ENCODE measurements around the gene EEF1AKMT2.

EEF1AKMT2 gene

DNA sequence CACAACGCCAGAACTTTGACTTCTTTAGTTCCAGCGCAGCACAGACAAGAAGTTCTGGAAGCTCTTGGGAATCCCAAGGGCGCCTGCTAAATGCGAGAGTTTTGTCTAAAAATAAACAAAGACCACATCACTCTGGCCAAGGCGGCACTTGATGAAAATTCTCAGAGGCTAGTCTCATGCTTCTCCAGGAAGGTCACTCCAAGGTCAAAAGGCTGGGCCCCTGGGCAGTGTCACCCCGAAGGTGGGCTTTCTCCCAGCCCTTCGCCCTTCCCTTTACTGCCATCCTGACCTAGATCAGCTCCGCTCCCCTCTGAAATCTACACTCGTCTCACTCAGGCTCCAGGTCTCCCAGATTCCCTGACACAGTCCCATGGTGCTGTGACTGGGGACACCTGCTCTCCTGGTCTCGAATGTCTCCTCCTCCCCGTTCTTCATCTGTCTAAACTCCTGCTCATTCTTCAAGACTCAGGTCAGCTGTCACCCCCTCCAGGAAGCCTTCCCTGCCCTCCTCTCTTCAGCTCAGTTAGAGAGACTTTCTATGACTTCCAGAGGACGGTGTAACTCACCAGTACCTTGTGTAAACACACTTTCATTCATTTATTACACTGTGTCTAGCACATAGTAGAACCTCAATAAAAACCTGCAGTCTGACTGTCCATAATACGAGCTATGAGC, 58.0 kb downstream of the EEF1AKMT2 start:
- TF ChIP-seq, protein P1, sequence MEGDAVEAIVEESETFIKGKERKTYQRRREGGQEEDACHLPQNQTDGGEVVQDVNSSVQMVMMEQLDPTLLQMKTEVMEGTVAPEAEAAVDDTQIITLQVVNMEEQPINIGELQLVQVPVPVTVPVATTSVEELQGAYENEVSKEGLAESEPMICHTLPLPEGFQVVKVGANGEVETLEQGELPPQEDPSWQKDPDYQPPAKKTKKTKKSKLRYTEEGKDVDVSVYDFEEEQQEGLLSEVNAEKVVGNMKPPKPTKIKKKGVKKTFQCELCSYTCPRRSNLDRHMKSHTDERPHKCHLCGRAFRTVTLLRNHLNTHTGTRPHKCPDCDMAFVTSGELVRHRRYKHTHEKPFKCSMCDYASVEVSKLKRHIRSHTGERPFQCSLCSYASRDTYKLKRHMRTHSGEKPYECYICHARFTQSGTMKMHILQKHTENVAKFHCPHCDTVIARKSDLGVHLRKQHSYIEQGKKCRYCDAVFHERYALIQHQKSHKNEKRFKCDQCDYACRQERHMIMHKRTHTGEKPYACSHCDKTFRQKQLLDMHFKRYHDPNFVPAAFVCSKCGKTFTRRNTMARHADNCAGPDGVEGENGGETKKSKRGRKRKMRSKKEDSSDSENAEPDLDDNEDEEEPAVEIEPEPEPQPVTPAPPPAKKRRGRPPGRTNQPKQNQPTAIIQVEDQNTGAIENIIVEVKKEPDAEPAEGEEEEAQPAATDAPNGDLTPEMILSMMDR (IDR thresholded peaks at IDR 0.05), result no peak

DNA sequence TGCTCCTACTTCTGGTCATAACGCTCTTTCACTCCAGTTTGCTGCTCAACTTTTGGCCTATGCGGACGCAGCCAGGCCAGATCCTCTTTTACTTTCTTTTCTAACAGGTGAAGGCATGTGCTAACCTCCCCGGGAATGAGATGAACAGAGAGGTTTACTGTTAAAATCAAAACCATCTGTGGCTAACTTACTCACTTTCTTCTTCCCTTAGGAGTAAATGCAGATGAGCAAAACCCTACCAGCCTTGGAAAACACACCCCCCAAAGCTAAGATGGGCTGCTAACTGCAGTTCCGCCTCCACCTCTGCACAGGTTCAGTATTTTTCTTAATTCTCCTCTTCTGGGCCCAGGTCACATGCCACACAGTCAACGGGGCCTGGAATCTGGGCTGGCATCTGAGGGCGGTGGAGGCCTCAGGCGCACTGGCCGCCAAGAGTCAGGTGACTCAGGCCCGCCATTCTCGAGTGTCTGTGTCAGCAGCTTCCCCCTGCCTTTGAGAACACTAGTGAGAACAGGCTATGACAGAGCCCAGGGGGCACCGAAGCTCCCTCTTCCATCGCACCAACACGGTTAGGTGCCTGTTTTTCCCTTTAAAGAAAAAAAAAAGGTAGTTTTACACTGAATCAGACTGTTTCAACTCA, 58.6 kb downstream of the EEF1AKMT2 start:
- TF ChIP-seq, protein P1 (IDR thresholded peaks at IDR 0.05), result no peak

DNA sequence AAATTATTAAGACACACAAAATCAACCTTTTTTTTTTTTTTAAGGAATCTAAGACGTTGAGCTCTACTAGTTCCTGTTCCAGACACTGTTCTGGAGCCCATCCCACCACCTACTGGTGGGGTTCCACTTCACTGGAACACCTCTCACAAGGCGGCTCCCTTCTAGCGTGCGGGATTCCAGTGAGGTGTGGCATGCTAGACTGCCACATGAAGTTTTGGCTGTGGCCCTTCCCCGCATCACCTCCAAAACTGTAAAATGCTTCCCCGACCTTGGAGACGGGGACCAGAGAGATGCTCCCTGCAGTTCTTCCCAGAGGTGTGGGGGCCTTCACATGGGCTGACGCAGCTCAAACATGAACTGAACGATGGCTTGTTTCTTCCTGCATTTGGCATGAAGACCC, 60.1 kb downstream of the EEF1AKMT2 start:
- TF ChIP-seq, protein P1 (IDR thresholded peaks at IDR 0.05), result no peak

DNA sequence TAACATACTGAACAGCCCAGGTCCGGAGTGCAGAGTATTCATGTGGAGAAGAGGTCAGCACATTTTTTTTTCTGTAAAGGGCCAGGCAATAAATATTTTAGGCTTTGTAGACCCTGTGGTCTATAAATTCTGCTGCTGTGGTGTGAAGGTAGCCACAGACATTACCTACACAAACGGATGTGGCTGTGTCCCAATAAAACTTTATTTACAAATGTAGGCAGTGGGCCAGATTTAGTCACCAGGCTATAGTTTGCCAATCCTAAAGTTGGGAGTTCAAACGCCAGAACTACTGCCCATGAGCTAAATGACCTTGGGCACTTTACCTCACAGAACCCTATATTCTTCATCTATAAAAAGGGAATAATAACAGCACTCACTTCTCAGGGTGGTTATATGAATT, 60.9 kb downstream of the EEF1AKMT2 start:
- TF ChIP-seq, protein P1 (IDR thresholded peaks at IDR 0.05), result no peak

DNA sequence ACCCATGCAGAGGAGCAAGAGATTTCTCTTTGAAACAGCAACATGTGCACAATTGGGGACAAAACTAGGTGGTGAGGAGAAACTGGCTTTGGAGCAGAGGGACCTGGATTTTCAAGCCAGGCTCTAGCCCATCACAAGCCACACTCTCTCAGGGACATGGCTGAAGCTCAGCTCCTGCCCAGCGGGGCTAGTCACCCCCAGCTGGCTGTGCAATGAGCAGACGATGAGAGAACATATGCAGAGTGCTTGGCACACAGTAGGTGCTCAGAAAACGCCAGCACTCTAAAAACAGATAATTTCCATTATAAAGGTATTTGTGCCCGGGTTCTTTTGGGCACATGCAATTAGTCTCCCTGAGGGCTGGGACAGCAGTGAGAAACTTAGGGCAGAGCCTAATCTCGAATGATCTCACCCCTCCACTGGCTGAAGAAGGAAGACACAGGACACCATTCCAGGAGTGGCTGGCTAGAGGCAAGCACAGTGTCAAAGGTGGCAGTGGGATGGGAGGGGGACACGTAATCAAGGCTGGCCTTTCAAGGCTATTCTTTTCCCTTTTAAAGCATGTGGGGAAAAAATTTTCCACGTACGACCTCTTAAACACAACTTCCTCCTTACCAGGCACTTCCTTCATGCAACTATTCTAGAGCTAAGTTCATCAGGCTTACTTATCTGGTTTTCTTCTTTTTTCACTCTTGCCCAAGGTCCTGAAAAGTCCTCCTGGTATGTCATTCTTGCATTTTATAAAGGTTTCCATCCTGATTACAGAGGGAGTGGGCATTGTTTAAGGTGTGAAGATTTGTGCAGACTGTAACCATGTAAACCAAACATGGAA, 62.6 kb downstream of the EEF1AKMT2 start:
- TF ChIP-seq, protein P1 (IDR thresholded peaks at IDR 0.05), result no peak

DNA sequence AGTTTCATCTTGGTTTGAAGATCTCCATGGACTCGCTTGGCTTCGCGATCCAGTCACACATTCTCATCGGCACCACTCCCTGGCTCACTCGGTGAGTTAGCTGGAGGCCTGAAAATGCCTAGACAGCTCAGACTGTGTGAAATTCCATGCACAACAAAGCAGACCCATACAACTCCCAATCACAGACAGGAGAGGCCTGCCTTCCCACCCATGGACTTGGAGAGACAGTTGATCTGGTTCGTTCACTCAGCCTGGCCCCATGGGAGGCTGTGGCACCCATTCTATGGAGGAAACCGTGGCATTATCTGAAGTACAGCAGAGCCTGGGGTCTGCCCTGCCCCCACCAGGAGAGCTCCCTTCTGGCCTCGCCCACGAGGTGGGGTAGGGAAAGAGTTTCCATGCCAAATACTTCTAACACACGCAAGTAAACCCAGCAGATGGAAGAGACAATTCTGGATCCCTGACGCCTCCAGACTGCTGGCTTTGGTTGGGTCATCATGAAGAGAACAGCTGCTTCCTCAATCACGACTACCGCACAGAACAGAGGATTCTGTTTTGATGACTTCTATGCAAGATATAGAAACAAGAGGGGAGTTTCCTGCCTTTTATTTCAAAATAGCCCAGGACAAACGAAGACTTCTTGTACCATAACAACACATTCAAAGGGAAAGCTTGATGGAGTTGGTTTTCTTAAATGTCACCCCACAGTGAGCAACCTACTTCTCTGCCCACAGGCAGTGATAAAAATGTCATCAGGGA, 63.4 kb downstream of the EEF1AKMT2 start:
- TF ChIP-seq, protein P1 (IDR thresholded peaks at IDR 0.05), result no peak

DNA sequence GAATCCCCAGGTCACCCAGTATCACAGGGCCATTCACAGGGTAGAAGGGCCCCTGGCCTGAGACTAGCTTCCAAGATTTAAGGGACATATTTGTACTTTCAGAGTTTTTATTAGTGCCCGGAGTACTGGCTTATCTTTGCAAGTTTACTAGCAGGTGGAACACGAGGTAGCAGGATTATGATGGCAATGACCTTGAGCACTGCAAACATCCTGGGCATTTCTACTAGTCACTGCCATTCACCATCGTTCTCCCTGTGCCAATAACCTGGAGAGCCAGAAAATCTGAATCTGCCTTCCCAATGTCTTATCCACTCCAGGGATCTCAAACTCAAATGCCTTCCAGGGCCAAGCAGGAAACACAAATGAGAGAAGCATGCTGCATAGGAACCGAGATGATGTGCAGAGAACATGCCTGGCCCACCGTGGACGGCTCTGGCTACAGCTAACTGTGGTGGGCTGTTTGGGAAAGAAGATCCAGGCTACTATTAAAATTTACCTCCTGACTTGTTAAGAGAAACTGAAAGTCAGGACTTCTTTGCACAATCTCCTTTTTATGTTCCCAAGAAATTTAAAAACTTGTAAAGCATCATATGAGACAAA, 64.2 kb downstream of the EEF1AKMT2 start:
- TF ChIP-seq, protein P1 (IDR thresholded peaks at IDR 0.05), result no peak

All from LNCAP (cell line).